Measurements from ENCODE around the gene TMEM234. TPM values are rescaled to one million over a fixed set of nuclear protein-coding genes. Genes with fewer than 3 reads are reported as not detected.

Gene TMEM234
- total and polyA plus RNA-seq, 2 of the 4 experiments (the other 2 are of a cell fraction), result 10.8 to 22.7 TPM

- H2AFZ ChIP-seq (replicated peaks; ENCODE audit: low read length, poor library complexity), result no peak overlapping the region
- H3K27me3 ChIP-seq (ENCODE audit: control insufficient read depth, insufficient read depth, low read length), result no peaks in the 10 kb centered on the region
- DNase-seq (peak; percentile 48), ATAC-seq (ENCODE audit: low read depth) (no peak)
- H3K14ac ChIP-seq (replicated peaks; ENCODE audit: low read depth, low read length), result no peak overlapping the region
- dilution Hi-C loops (cut with HindIII; ENCODE audit: low sequenced_read_pairs, unreplicated experiment) (no loop called here), in situ Hi-C loops (cut with MboI; ENCODE audit: low sequenced_read_pairs) (loop anchor here (10.0 kb wide), 1 partner anchor 106 kb away; no protein-coding TSS in a partner anchor), intact Hi-C loops (cut with micrococcal nuclease) (no loop called here)
- H3K18ac ChIP-seq (ENCODE audit: low read depth, low read length), result no peak overlapping the region
- H3K4me1 ChIP-seq (ENCODE audit: control insufficient read depth, insufficient read depth, low read length), result peaks cover 12% of the 10 kb centered on the region
- no peak overlapping the region for H3K4ac ChIP-seq (ENCODE audit: low read depth, low read length)
- no peak overlapping the region for H2BK20ac ChIP-seq (ENCODE audit: low read depth, low read length)
- peaks cover 38% of the 10 kb centered on the region for H3K36me3 ChIP-seq (ENCODE audit: control insufficient read depth, insufficient read depth, low read length)
- H2BK120ac ChIP-seq (ENCODE audit: low read depth, low read length), result no peak overlapping the region
- H2AK9ac ChIP-seq (replicated peaks; ENCODE audit: low read depth, low read length, poor library complexity), result no peak overlapping the region
- BruUV-seq (replicated peaks), result no TSS peak
- ChIA-PET CTCF (interaction anchor here (0.6 to 0.7 kb wide), 2 partner anchors 29 to 41 kb away, joined by 4 to 5 read pairs; no protein-coding TSS in a partner anchor), POLR2A (ENCODE audit: unreplicated experiment) (interaction anchor here (0.6 kb wide), 1 partner anchor 105 kb away, joined by 7 read pairs; no protein-coding TSS in a partner anchor)
- H2BK15ac ChIP-seq (ENCODE audit: low read depth, low read length), result no peak overlapping the region
- no CpG with 5 or more reads among the region's 7 CpGs for WGBS, 2 experiments (ENCODE audit: extremely low coverage in 2 of 2, insufficient read length in 1 of 2)
- H3K23ac ChIP-seq (ENCODE audit: low read depth, low read length), result no peak overlapping the region
- no peak overlapping the region for H4K8ac ChIP-seq (ENCODE audit: low read depth in 2 of 2, low read length in 2 of 2)
- H3K4me3 ChIP-seq (ENCODE audit: insufficient read depth, low read depth, low read length), result no peak overlapping the region
- no peak overlapping the region for H3K56ac ChIP-seq (ENCODE audit: extremely low read depth, insufficient read depth, low read length)
- no peaks in the 10 kb centered on the region for H3K9me3 ChIP-seq (ENCODE audit: control insufficient read depth, insufficient read depth, low read length)
- no peak overlapping the region for H3K27ac ChIP-seq (ENCODE audit: insufficient read depth, low read length)
- H2AK5ac ChIP-seq (ENCODE audit: low read depth, low read length), result no peak overlapping the region
- no peak overlapping the region for H3K4me2 ChIP-seq (ENCODE audit: low read depth, low read length)
- H4K5ac ChIP-seq (ENCODE audit: low read depth, low read length), result no peak overlapping the region
- no peaks in the 10 kb centered on the region for H4K20me1 ChIP-seq (ENCODE audit: insufficient read depth, low read length)
- no peak overlapping the region for H2BK5ac ChIP-seq (ENCODE audit: low read depth, low read length, poor library complexity, severe bottlenecking)
- peaks cover 13% of the 10 kb centered on the region for H3K9me1 ChIP-seq (ENCODE audit: insufficient read depth, low read length)
- H3K79me1 ChIP-seq (ENCODE audit: low read depth in 1 of 2, low read length in 2 of 2), result peaks cover 25 to 65% of the 10 kb centered on the region in 2 experiments
- TF ChIP-seq, protein P1, sequence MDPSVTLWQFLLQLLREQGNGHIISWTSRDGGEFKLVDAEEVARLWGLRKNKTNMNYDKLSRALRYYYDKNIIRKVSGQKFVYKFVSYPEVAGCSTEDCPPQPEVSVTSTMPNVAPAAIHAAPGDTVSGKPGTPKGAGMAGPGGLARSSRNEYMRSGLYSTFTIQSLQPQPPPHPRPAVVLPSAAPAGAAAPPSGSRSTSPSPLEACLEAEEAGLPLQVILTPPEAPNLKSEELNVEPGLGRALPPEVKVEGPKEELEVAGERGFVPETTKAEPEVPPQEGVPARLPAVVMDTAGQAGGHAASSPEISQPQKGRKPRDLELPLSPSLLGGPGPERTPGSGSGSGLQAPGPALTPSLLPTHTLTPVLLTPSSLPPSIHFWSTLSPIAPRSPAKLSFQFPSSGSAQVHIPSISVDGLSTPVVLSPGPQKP (IDR thresholded peaks at IDR 0.05; ENCODE audit: borderline replicate concordance, low read depth, low read length), result no peak
- no peak for TF ChIP-seq POLR2A (IDR thresholded peaks at IDR 0.05; ENCODE audit: low read depth, low read length)
- no peak for TF ChIP-seq BHLHE40 (IDR thresholded peaks at IDR 0.05; ENCODE audit: low read depth, low read length)
- no peak for TF ChIP-seq CTCF (conservative IDR thresholded peaks at IDR 0.05; ENCODE audit: low read depth, low read length)
- no peak for TF ChIP-seq MXI1 (IDR thresholded peaks at IDR 0.05; ENCODE audit: borderline replicate concordance, low read depth, low read length)
- no peak for TF ChIP-seq NFE2L2 (IDR thresholded peaks at IDR 0.05; ENCODE audit: low read depth, low read length)
- TF ChIP-seq MAFK (IDR thresholded peaks at IDR 0.05; ENCODE audit: low read depth, low read length), result no peak
- no peak for TF ChIP-seq RFX5 (IDR thresholded peaks at IDR 0.05; ENCODE audit: low read depth, low read length)
- no peak for TF ChIP-seq RCOR1 (IDR thresholded peaks at IDR 0.05; ENCODE audit: insufficient replicate concordance, low read length)
- no peak for TF ChIP-seq CHD1 (IDR thresholded peaks at IDR 0.05; ENCODE audit: low read depth, low read length)
- no peak for TF ChIP-seq RAD21 (IDR thresholded peaks at IDR 0.05; ENCODE audit: low read length)
- TF ChIP-seq, protein P2, sequence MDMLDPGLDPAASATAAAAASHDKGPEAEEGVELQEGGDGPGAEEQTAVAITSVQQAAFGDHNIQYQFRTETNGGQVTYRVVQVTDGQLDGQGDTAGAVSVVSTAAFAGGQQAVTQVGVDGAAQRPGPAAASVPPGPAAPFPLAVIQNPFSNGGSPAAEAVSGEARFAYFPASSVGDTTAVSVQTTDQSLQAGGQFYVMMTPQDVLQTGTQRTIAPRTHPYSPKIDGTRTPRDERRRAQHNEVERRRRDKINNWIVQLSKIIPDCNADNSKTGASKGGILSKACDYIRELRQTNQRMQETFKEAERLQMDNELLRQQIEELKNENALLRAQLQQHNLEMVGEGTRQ (IDR thresholded peaks at IDR 0.05; ENCODE audit: low read depth, low read length), result no peak
- no peak for TF ChIP-seq CEBPB (IDR thresholded peaks at IDR 0.05; ENCODE audit: low read depth, low read length)
- no peak for TF ChIP-seq FOS (IDR thresholded peaks at IDR 0.05; ENCODE audit: low read depth, low read length)
- no peak for TF ChIP-seq MAZ (IDR thresholded peaks at IDR 0.05; ENCODE audit: borderline replicate concordance, low read depth, low read length)
- H3K9ac ChIP-seq (ENCODE audit: low read depth, low read length), result no peak overlapping the region
- no peak overlapping the region for H4K91ac ChIP-seq (ENCODE audit: insufficient read depth, low read depth, low read length)
Observed at GRCh38 chr1:32219022-32219421, 3.1 kb downstream of the TMEM234 start.
